Effector memory CD4-positive, alpha-beta T cell (primary cell): Measurements from ENCODE around the gene PTX3.

Experiments
- DNase-seq, 3 donors: peaks; one replicate each; pipeline ENCODE4 v3.0.0-alpha.2; 2020
- H3K27ac ChIP-seq: 2 replicates; pipeline ENCODE4 v1.7.0; 2013; ENCODE audit warnings: mild to moderate bottlenecking, low read length, moderate library complexity; ENCODE audit not compliant: insufficient read depth, poor library complexity, severe bottlenecking
- H3K27me3 ChIP-seq: replicated peaks from 2 replicates; pipeline ENCODE4 v1.7.0; 2013; ENCODE audit warnings: mild to moderate bottlenecking, low read length; ENCODE audit not compliant: insufficient read depth, control insufficient read depth, poor library complexity, severe bottlenecking
- H3K36me3 ChIP-seq: 2 replicates; pipeline ENCODE4 v1.7.0; 2013; ENCODE audit warnings: mild to moderate bottlenecking, low read length, moderate library complexity; ENCODE audit not compliant: control insufficient read depth, insufficient read depth
- H3K4me1 ChIP-seq: 2 replicates; pipeline ENCODE4 v1.7.0; 2013; ENCODE audit warnings: low read length, mild to moderate bottlenecking; ENCODE audit not compliant: control insufficient read depth, insufficient read depth, poor library complexity, severe bottlenecking
- H3K4me3 ChIP-seq: 2 replicates; pipeline ENCODE4 v1.7.0; 2013; ENCODE audit warnings: low read length, low read depth, mild to moderate bottlenecking; ENCODE audit not compliant: insufficient read depth, poor library complexity, severe bottlenecking
- H3K9me3 ChIP-seq: 2 replicates; pipeline ENCODE4 v1.7.0; 2013; ENCODE audit warnings: mild to moderate bottlenecking, low read length, moderate library complexity; ENCODE audit not compliant: control insufficient read depth

The PTX3 gene

DNA sequence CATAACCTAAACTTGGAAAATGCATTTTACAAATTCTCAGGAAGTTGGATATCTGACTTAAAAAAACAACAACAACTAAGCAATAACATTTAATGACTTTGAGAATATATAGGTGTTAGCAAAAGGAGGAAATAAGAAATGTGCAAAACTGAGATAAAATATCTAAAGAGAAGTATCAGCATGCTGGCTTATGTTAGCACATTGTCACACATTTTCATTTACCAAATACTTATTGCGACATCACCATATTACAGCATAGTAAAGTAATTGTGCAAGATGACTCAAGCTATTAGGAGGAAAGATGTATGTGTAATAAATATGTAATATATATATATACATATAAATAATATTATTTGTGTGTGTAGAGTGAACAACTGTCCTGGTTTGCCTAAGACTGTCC is 9.2 kb downstream of the PTX3 start:
- Histone ChIP-seq H3K4me1 (no peaks in the 10 kb centered on the region), H3K9me3 (no peaks in the 10 kb centered on the region), H3K27ac (no peak overlapping the region), H3K4me3 (no peak overlapping the region), H3K27me3 (no peaks in the 10 kb centered on the region), H3K36me3 (no peaks in the 10 kb centered on the region)
- no peak for DNase-seq

DNA sequence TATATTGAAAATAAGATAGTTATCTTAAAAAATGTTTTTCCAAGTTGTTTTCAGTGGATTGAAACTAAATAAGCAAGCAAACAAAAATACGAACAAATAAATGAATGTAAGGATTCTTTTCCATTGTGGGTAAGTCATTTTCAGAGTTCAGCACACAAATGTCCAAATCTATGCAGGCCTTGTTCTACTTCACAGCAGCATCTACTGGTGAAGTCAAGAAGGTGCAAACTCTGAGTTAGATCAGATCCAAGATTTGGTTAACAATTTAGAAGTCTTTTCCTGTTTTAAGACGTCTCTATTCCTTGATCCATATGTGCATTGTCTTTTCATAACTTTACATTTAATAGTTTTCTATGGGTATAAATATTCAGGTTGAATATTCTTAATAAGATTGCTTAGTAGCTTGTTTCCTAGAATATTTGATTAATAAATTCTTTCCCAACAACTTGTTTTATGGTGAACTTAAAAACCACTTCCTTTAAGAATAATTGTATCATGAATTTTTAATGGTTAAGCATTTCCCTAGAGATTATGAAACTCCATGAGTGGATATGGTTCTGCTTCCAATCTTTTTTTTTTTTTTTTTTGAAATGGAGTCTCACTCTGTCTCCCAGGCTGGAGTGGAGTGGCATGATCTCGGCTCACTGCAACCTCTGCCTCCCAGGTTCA is 10.5 kb downstream of the PTX3 start:
- no peak overlapping the region for H3K4me3 ChIP-seq
- DNase-seq, result no peak
- H3K4me1 ChIP-seq, result no peaks in the 10 kb centered on the region
- H3K36me3 ChIP-seq, result no peaks in the 10 kb centered on the region
- no peak overlapping the region for H3K27ac ChIP-seq
- H3K9me3 ChIP-seq, result no peaks in the 10 kb centered on the region
- H3K27me3 ChIP-seq, result no peaks in the 10 kb centered on the region

DNA sequence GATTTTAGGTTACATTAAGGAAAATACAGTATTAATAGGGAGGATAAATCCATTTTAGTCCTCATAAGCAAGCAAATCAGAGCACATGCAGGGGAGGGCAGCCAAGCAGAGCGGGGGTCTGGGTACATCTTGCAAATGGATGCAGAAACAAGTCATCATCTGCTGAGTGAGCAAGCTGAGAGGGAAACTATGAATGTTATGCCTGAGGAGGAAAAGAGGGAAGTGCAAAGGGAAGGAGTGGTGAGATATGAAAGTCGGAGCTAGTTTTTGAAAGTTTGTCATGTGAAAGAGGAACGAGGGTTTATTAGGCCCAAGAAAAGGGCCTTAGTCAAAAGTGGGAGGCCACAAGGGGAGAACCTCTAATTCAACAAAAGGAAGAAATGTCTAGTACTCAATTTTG is 15.4 kb downstream of the PTX3 start:
- no peak overlapping the region for H3K4me3 ChIP-seq
- no peaks in the 10 kb centered on the region for H3K4me1 ChIP-seq
- no peaks in the 10 kb centered on the region for H3K27me3 ChIP-seq
- H3K36me3 ChIP-seq, result no peaks in the 10 kb centered on the region
- no peak for DNase-seq
- no peak overlapping the region for H3K27ac ChIP-seq
- no peaks in the 10 kb centered on the region for H3K9me3 ChIP-seq

DNA sequence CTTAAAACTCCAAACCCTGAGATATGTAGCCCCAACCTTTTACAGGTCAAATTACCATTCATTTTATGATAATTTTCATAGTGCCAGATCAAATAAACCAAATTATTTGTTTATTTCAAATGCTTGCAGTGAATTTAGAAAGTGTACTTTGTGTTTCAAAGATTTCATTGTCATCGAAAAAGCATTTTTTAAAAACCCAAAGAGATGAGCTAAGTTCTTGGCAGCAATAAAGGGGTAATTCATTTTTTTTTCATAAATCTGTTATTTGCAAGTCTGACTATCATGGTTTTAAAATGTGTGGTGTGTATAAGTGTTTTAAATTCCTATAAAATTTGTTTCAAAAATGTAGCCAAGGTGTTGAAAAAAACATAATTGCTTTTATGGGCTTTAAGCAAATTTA is 17.2 kb downstream of the PTX3 start:
- no peak overlapping the region for H3K27ac ChIP-seq
- no peaks in the 10 kb centered on the region for H3K36me3 ChIP-seq
- no peaks in the 10 kb centered on the region for H3K27me3 ChIP-seq
- H3K4me3 ChIP-seq, result no peak overlapping the region
- no peak for DNase-seq
- no peaks in the 10 kb centered on the region for H3K4me1 ChIP-seq
- no peaks in the 10 kb centered on the region for H3K9me3 ChIP-seq

DNA sequence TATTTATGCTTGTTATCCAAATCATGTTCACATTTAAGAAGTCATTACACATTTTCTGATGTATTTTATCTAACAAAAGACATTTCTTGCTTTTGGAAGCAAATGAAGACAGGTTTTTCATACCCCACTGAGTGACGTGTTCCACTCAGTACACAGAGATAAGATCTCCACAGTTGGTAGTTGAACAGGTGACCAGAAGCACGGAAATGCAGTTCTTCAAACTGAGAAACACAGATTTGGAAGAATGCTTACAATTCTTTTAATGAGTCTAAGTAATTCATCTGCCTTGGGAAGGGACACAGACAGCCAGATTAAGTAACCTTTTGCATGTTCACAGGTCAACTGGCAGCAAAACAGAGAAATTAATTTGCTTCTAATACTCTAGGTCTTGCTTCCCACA is 23.1 kb downstream of the PTX3 start:
- Histone ChIP-seq H3K27me3 (no peaks in the 10 kb centered on the region), H3K36me3 (no peaks in the 10 kb centered on the region), H3K4me3 (no peak overlapping the region), H3K27ac (no peak overlapping the region), H3K4me1 (no peaks in the 10 kb centered on the region), H3K9me3 (no peaks in the 10 kb centered on the region)
- no peak for DNase-seq

DNA sequence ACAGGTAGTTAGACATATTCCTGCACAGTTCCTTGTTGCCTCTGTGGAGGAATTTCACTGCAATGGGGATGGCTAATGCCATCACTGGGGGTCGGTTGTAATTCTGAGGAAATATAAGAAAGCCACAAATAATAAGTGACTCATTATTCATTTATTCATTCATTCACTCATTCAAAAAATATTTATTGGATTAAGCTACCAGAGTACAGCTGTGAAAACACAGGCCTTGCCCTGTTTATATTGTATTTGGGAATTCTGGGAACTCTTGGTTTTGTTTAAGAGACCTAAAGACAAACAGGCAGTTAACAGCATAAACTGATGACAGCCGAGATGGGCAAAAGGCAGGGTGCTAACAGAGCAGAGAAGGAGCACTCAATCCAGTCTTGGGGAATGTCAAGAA is 23.6 kb downstream of the PTX3 start:
- Histone ChIP-seq H3K36me3 (no peaks in the 10 kb centered on the region), H3K9me3 (no peaks in the 10 kb centered on the region), H3K4me1 (no peaks in the 10 kb centered on the region), H3K4me3 (no peak overlapping the region), H3K27ac (no peak overlapping the region), H3K27me3 (no peaks in the 10 kb centered on the region)
- no peak for DNase-seq

DNA sequence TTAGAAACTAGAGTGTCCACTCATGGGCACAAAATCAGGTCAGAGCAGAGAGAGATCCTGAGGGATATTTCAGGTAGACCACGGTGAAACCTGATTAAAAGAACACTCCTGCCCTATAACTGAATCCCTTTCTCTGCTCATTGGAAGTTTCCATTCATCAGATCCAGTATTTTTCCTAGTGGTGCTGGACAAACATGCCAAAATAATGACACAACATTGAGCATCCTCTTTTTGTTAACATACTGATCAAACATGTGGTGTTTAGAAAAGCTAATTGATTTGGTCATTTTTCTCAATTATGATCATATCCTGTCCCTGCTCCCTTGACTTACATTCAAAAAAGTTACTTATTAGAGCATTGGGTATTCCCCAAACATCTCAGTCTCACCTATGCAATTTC is 27.2 kb downstream of the PTX3 start:
- no peak overlapping the region for H3K27ac ChIP-seq
- no peaks in the 10 kb centered on the region for H3K4me1 ChIP-seq
- H3K36me3 ChIP-seq, result no peaks in the 10 kb centered on the region
- no peaks in the 10 kb centered on the region for H3K9me3 ChIP-seq
- H3K27me3 ChIP-seq, result no peaks in the 10 kb centered on the region
- H3K4me3 ChIP-seq, result no peak overlapping the region
- no peak for DNase-seq

DNA sequence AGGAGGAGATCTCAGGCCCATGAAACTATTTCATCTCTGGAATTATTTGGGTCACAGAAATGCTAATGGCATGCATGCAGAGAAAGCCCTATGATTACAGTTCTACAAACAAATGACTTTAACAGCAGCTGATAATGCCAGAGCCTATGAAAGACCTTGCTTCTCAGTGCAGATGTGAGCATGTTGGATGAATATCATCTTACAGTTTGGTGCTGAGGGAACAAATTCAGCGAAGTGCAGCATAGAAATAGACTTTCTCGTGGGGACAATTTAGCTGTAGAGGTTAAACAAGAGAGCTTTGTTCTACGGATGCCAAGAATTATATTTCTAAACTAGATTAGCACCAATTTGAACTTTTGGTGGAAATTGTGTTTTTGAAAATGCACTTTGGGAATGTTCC is 27.7 kb downstream of the PTX3 start:
- H3K27me3 ChIP-seq, result no peaks in the 10 kb centered on the region
- H3K4me3 ChIP-seq, result no peak overlapping the region
- H3K9me3 ChIP-seq, result no peaks in the 10 kb centered on the region
- no peaks in the 10 kb centered on the region for H3K36me3 ChIP-seq
- DNase-seq, result no peak
- H3K27ac ChIP-seq, result no peak overlapping the region
- H3K4me1 ChIP-seq, result no peaks in the 10 kb centered on the region

DNA sequence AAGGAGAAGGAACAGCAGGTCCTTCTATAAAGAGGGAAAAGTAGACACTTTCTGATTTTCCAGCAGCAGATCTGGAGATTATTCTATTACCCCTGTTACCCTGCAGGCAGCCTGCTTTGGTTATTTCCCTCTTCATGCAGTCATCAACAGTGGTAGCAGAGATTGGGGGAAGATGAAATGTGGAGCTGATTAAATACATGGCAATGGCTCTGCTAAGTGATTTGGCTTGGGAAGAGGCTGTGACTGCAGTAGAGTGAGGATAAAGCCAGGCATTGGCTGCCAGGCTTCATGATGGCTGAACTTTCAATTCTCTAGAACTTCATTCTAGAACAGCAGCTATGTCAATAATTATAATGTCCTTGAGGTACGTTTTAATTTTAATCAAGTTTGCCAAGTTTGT is 29.1 kb downstream of the PTX3 start:
- Histone ChIP-seq H3K27me3 (no peaks in the 10 kb centered on the region), H3K9me3 (no peaks in the 10 kb centered on the region), H3K36me3 (no peaks in the 10 kb centered on the region), H3K4me1 (no peaks in the 10 kb centered on the region), H3K27ac (no peak overlapping the region), H3K4me3 (no peak overlapping the region)
- DNase-seq, result no peak

DNA sequence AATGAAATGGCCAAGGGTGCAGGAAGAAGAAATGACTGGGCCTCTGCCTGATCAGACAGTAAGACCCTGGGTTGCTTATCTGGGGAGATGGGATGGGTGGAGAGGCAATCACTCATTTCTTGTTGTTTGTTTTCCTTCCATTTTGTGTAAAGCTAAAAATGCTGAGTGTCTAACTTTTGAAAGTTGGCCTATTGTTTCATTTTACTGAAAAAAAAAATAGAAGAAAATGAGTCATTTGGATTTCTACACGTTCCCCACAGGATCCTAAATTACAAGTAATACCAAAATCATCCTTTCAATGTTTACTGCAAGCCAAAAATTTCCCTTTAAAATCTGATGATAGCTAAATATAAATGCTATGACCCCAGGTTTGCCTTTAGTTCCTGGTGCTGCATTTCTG is 30.6 kb downstream of the PTX3 start:
- no peaks in the 10 kb centered on the region for H3K9me3 ChIP-seq
- no peak overlapping the region for H3K27ac ChIP-seq
- no peak overlapping the region for H3K4me3 ChIP-seq
- DNase-seq, result no peak
- H3K4me1 ChIP-seq, result no peaks in the 10 kb centered on the region
- H3K27me3 ChIP-seq, result no peaks in the 10 kb centered on the region
- no peaks in the 10 kb centered on the region for H3K36me3 ChIP-seq
